H9 (cell line): ENCODE measurements around the gene LPP. TPM values are rescaled to one million over a fixed set of nuclear protein-coding genes. Genes with fewer than 3 reads are reported as not detected.

Experiments
- DNase-seq: peaks from one replicate; pipeline ENCODE4 v3.0.0-alpha.2; 2017
- H2AFZ ChIP-seq: one replicate; pipeline ENCODE4 v1.6.1; 2013; ENCODE audit warnings: mild to moderate bottlenecking, low read length, control low read depth, moderate library complexity
- H2AK5ac ChIP-seq: 2 replicates; pipeline ENCODE4 v1.6.1; 2013; ENCODE audit warnings: low read length, control low read depth, mixed read lengths; ENCODE audit not compliant: insufficient read length
- H2BK120ac ChIP-seq: one replicate; pipeline ENCODE4 v1.6.1; 2013; ENCODE audit warnings: low read depth, mild to moderate bottlenecking, low read length, control low read depth, inconsistent platforms; ENCODE audit not compliant: poor library complexity, severe bottlenecking
- H2BK12ac ChIP-seq: 2 replicates; pipeline ENCODE4 v1.6.1; 2013; ENCODE audit warnings: low read length, control low read depth, mixed read lengths, low read depth; ENCODE audit not compliant: insufficient read length
- H2BK15ac ChIP-seq: 2 replicates; pipeline ENCODE4 v1.6.1; 2013; ENCODE audit warnings: low read depth, low read length, control low read depth
- H2BK20ac ChIP-seq: one replicate; pipeline ENCODE4 v1.6.1; 2013; ENCODE audit warnings: low read depth, mild to moderate bottlenecking, low read length, control low read depth, inconsistent platforms; ENCODE audit not compliant: poor library complexity, severe bottlenecking
- H2BK5ac ChIP-seq: 2 replicates; pipeline ENCODE4 v1.6.1; 2013; ENCODE audit warnings: low read length, control low read depth, mixed read lengths; ENCODE audit not compliant: insufficient read length
- H3K14ac ChIP-seq: 2 replicates; pipeline ENCODE4 v1.6.1; 2013; ENCODE audit warnings: low read length, control low read depth; ENCODE audit not compliant: insufficient read depth
- H3K18ac ChIP-seq: 2 replicates; pipeline ENCODE4 v1.6.1; 2013; ENCODE audit warnings: low read depth, mild to moderate bottlenecking, mixed read lengths, low read length, control low read depth; ENCODE audit not compliant: insufficient read length
- H3K23ac ChIP-seq: 2 replicates; pipeline ENCODE4 v1.6.1; 2013; ENCODE audit warnings: low read length, control low read depth, mixed read lengths, low read depth; ENCODE audit not compliant: insufficient read length
- H3K23me2 ChIP-seq: 2 replicates; pipeline ENCODE4 v1.6.1; 2013; ENCODE audit warnings: low read depth, mild to moderate bottlenecking, mixed read lengths, low read length, control low read depth; ENCODE audit not compliant: insufficient read length, poor library complexity, severe bottlenecking
- H3K27ac ChIP-seq: 2 replicates; pipeline ENCODE4 v1.5.1; 2013; ENCODE audit warnings: low read length, control low read depth, mixed read lengths, low read depth; ENCODE audit not compliant: insufficient read length
- H3K27me3 ChIP-seq: 2 replicates; pipeline ENCODE4 v1.6.1; 2013; ENCODE audit warnings: low read length, control low read depth, inconsistent platforms; ENCODE audit not compliant: insufficient read depth
- H3K4ac ChIP-seq: 2 replicates; pipeline ENCODE4 v1.6.1; 2013; ENCODE audit warnings: low read depth, mild to moderate bottlenecking, control low read depth, inconsistent platforms, low read length, moderate library complexity
- H3K4me1 ChIP-seq: 2 replicates; pipeline ENCODE4 v1.6.1; 2013; ENCODE audit warnings: low read length, control low read depth, inconsistent platforms; ENCODE audit not compliant: insufficient read depth
- H3K4me2 ChIP-seq: 2 replicates; pipeline ENCODE4 v1.6.1; 2013; ENCODE audit warnings: low read length, control low read depth, mixed read lengths; ENCODE audit not compliant: insufficient read length, insufficient read depth
- H3K56ac ChIP-seq: 2 replicates; pipeline ENCODE4 v1.6.1; 2013; ENCODE audit warnings: low read depth, mild to moderate bottlenecking, mixed read lengths, low read length, control low read depth; ENCODE audit not compliant: insufficient read length
- H3K79me1 ChIP-seq: 2 replicates; pipeline ENCODE4 v1.6.1; 2013; ENCODE audit warnings: low read depth, mild to moderate bottlenecking, moderate library complexity, low read length, control low read depth, inconsistent platforms; ENCODE audit not compliant: insufficient read depth, poor library complexity, severe bottlenecking
- H3K79me2 ChIP-seq: 2 replicates; pipeline ENCODE4 v1.6.1; 2013; ENCODE audit warnings: low read length, control low read depth, inconsistent platforms; ENCODE audit not compliant: insufficient read depth
- H3K9ac ChIP-seq: 2 replicates; pipeline ENCODE4 v1.6.1; 2013; ENCODE audit warnings: low read length, control low read depth, mixed read lengths; ENCODE audit not compliant: insufficient read length; ENCODE audit errors: extremely low read depth
- H3K9me3 ChIP-seq: one replicate; pipeline ENCODE4 v1.6.1; 2013; ENCODE audit warnings: low read depth, low read length, inconsistent platforms; ENCODE audit not compliant: control insufficient read depth
- H3T11ph ChIP-seq: one replicate; pipeline ENCODE4 v1.6.1; 2013; ENCODE audit warnings: mild to moderate bottlenecking, low read length, control low read depth, inconsistent platforms
- H4K20me1 ChIP-seq: one replicate; pipeline ENCODE4 v1.6.1; 2013; ENCODE audit not compliant: control insufficient read depth, insufficient read length, insufficient read depth
- H4K5ac ChIP-seq: 2 replicates; pipeline ENCODE4 v1.6.1; 2013; ENCODE audit warnings: low read depth, mild to moderate bottlenecking, mixed read lengths, low read length, control low read depth; ENCODE audit not compliant: insufficient read length
- H4K8ac ChIP-seq: replicated peaks from 2 replicates; pipeline ENCODE4 v1.6.1; 2013; ENCODE audit warnings: low read length, control low read depth, mixed read lengths, low read depth; ENCODE audit not compliant: insufficient read length
- H4K91ac ChIP-seq: 2 replicates; pipeline ENCODE4 v1.6.1; 2013; ENCODE audit warnings: low read depth, mild to moderate bottlenecking, moderate library complexity, mixed read lengths, low read length, control low read depth; ENCODE audit not compliant: insufficient read length
- H3K27ac Mint-ChIP-seq, 3 experiments: 2 replicates in 2 of 3; 3 replicates in 1 of 3; pipeline ENCODE4 v1.8.0; 2020 to 2021; ENCODE audit warnings: mixed read lengths in 3 of 3, mild to moderate bottlenecking in 1 of 3, moderate library complexity in 1 of 3
- H3K27me3 Mint-ChIP-seq: 2 replicates; pipeline ENCODE4 v1.8.0; 2021; ENCODE audit warnings: low read depth, mild to moderate bottlenecking, moderate library complexity, mixed read lengths
- H3K36me3 Mint-ChIP-seq, 3 experiments: 2 replicates in 2 of 3; 3 replicates in 1 of 3; pipeline ENCODE4 v1.8.0; 2020 to 2021; ENCODE audit warnings: low read depth in 3 of 3, mixed read lengths in 3 of 3; ENCODE audit not compliant: insufficient read depth in 1 of 3
- H3K4me1 Mint-ChIP-seq, 2 experiments: 2 replicates each; pipeline ENCODE4 v1.8.0; 2020; ENCODE audit warnings: mixed read lengths in 2 of 2
- H3K4me3 Mint-ChIP-seq, 2 experiments: 2 replicates in 1 of 2; 3 replicates in 1 of 2; pipeline ENCODE4 v1.8.0; 2020 to 2021; ENCODE audit warnings: mild to moderate bottlenecking in 2 of 2, mixed read lengths in 2 of 2, moderate library complexity in 1 of 2
- H3K9me3 Mint-ChIP-seq, 2 experiments: 2 replicates in 1 of 2; 3 replicates in 1 of 2; pipeline ENCODE4 v1.8.0; 2020; ENCODE audit warnings: mild to moderate bottlenecking in 2 of 2, mixed read lengths in 2 of 2, moderate library complexity in 1 of 2
- WGBS: extraction: QIAGEN DNeasy Blood & Tissue Kit; methylation state at CpG from one replicate; pipeline ENCODE4 v1.1.7; 2013; ENCODE audit warnings: missing lambda C conversion rate, low lambda C conversion rate, mixed read lengths; ENCODE audit not compliant: insufficient read length; ENCODE audit errors: extremely low coverage; 5-methylcytosine and 5-hydroxymethylcytosine counted together
- total RNA-seq: library from RNA; stranded (reverse); gene quantifications from 2 replicates; pipeline ENCODE4 v1.2.1, GENCODE V29; 2021
- TF ChIP-seq, protein P1 (sequence below): fragments of 200-600 bp; sonication (generic); conservative IDR thresholded peaks from 3 replicates; pipeline ENCODE4 v1.8.0; 2021; ENCODE audit warnings: antibody characterized with exemption, mild to moderate bottlenecking

LPP gene
- total RNA-seq, 1 experiment from 2014 or later: 64.6 TPM

DNA sequence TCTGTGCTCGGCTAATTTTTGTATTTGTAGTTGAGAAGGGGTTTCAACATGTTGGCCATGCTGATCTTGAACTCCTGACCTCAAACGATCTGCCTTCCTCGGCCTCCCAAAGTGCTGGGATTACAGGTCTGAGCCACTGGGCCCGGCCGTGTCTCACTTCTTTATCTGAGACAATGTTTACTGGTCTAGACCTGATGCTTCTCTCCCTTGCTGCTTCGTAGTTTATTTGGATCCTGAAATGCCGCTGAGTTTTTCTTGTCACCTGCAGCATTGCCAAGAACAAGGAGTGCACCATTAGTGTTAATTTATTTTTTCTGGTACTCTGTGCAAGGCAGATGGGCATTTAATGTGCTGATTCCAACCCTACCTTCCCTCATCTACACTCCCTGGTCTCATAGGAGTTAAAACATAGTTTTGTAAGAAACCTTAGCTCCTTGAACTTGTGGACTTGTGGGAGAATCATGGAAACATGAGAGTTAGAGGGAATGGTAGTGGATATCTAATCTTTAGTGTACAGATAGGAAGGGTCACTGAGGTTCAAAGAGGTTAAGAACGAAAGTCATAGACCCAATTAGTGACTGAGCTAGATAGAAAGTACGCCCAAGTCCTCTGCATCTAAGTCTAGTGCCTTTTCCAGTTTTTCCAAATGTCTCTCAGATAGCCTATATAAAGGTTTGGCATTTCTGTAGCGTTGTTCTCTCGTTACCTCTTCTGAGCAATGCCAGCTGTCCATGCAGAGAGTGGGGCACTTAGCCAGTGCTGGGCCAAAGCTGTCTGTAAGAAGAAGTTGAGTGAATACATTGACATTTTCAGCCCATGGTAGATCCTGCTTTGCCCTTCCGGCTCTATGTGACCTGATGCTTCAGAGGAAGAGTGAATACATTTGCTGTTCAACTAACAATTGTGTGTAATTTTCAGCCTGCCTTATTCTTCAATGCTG is 244.1 kb downstream of the LPP start:
- Histone ChIP-seq H3K14ac (no peak overlapping the region), H3K4ac (no peak overlapping the region), H3K18ac (no peak overlapping the region), H3K4me2 (no peak overlapping the region), H4K5ac (no peak overlapping the region), H3K9me3 (no peaks in the 10 kb centered on the region), H2BK12ac (no peak overlapping the region), H4K20me1 (no peaks in the 10 kb centered on the region), H2AK5ac (no peak overlapping the region), H3K79me1 (no peaks in the 10 kb centered on the region), H3K23me2 (no peaks in the 10 kb centered on the region), H3K27ac (no peak overlapping the region), H3K9ac (no peak overlapping the region), H3K56ac (no peak overlapping the region), H4K91ac (no peak overlapping the region), H2BK20ac (no peak overlapping the region), H2BK120ac (no peak overlapping the region), H2BK15ac (no peak overlapping the region), H3K79me2 (no peaks in the 10 kb centered on the region), H3T11ph (no peak overlapping the region), H3K4me1 (no peaks in the 10 kb centered on the region), H3K27me3 (no peaks in the 10 kb centered on the region), H4K8ac (no peak overlapping the region), H2BK5ac (no peak overlapping the region), H3K23ac (no peak overlapping the region), H2AFZ (no peak overlapping the region)
- Mint-ChIP-seq H3K4me3 (no peak overlapping the region), H3K4me1 (peaks cover 0 to 15% of the 10 kb centered on the region in 2 experiments; a peak in 2 of 4 replicates), H3K9me3 (no peaks in the 10 kb centered on the region), H3K27me3 (no peaks in the 10 kb centered on the region), H3K36me3 (no peaks in the 10 kb centered on the region), H3K27ac (no peak overlapping the region; a peak in 1 of 7 replicates)
- DNase-seq: no peak
- TF ChIP-seq, protein P1, sequence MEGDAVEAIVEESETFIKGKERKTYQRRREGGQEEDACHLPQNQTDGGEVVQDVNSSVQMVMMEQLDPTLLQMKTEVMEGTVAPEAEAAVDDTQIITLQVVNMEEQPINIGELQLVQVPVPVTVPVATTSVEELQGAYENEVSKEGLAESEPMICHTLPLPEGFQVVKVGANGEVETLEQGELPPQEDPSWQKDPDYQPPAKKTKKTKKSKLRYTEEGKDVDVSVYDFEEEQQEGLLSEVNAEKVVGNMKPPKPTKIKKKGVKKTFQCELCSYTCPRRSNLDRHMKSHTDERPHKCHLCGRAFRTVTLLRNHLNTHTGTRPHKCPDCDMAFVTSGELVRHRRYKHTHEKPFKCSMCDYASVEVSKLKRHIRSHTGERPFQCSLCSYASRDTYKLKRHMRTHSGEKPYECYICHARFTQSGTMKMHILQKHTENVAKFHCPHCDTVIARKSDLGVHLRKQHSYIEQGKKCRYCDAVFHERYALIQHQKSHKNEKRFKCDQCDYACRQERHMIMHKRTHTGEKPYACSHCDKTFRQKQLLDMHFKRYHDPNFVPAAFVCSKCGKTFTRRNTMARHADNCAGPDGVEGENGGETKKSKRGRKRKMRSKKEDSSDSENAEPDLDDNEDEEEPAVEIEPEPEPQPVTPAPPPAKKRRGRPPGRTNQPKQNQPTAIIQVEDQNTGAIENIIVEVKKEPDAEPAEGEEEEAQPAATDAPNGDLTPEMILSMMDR: no peak
- WGBS: no CpG with 5 or more reads among the region's 12 CpGs
